Pons (tissue), 1 donor: ENCODE results near the gene C5AR2.
"Not testable (repeated sequence)": the region's sequence is repeated elsewhere in the genome, so short reads cannot be mapped to it uniquely, and the experiment has no call there.

Experiments used
- DNase-seq: peaks from one replicate; pipeline ENCODE4 v3.0.0-alpha.2; 2016; ENCODE audit warnings: low spot score

Gene C5AR2

DNA sequence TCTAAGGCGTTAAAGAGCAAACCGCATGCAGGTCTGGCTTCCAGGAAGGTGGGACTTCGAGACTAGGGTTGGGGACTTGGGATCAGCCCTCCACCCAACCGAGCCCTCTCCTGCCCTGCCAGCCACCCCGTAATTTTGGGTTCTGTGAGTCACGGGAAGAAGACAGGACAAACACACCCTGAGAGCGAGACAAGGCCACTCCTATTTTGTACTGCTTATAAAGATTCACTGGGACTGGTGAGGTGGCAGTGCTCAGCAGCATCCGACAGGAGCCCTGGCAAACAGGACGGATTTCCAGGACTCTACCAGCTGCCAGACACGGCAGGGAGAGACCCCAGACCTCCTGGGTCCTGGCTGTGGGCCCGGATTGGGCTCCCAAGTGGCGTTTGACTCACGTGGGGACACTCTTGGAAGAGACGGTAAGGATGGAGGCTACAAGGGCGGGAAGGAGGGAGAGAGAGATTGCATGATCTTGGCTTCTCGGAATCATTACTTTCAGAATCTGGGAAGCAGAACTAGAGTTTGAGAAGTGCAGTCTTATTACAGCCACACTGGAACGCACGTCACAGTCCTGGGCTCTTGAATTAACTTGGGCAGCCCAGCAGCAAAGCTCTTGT lies at the start of gene C5AR2:
Gene C5AR2, plus strand, starts transcription at position 245 of the 617 bp plus-strand sequence. CDS start 8,625 bp downstream, outside the sequence.
- peak; percentile 48 for DNase-seq

GRCh38 chr19:47283405-47284059 lies 48.4 kb upstream of the C5AR2 start:
- DNase-seq: no peak

DNA sequence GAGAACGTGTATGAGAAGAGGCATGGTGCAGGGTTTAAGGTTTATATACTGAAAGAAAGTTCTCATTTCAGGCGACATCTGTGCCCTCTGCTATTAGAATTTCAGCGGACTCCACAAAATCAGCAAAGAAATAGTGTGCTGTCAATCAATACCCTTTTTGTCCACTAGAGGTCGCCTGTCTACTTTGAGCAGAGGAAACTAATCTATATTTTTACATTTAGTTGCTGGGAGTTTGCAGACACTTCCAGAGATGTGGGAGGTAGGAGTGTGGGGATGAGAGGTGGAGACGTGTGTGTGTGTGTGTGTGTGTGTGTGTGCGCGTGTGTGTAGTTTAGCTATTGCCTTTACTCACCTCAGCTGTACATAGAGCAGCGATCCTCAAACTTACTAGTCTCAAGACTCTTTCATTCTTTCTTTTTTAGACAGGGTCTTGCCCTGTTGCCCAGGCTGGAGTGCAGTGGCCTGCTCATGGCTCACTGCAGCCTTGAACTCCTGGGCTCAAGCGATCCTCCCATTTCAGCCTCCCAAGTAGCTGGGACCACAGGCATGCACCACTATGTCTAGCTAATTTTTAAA lies 47.6 kb upstream of the C5AR2 start:
- peak; percentile 52 for DNase-seq

DNA sequence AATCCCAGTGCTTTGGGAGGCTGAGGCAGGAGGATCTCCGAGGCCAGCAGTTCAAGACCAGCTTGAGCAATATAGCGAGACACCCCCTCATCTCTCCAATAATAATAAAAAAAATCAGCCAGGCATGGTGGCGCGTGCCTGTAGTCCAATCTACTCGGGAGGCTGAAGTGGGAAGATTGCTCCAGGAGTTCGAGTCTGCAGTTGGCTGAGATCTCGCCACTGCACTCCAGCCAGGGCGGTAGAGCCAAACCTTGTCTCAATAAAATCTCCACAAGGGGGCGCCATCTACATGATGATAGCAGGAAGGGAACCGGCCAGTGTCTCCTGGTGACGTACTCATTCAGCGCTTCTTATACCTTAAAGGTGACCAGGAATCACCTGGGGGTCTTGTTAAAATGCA lies 35.9 kb upstream of the C5AR2 start:
- peak; percentile 82 for DNase-seq

- DNase-seq: not testable (repeated sequence)
These were observed 31.1 kb upstream of the C5AR2 start for GRCh38 chr19:47300867-47301266.

GRCh38 chr19:47302249-47302648 lies 29.7 kb upstream of the C5AR2 start:
- no peak for DNase-seq

- no peak for DNase-seq
These were observed 28.0 kb upstream of the C5AR2 start for GRCh38 chr19:47303966-47304365.

GRCh38 chr19:47305309-47305751 lies 26.6 kb upstream of the C5AR2 start:
- DNase-seq: peak; percentile 15

GRCh38 chr19:47306303-47306702 lies 25.7 kb upstream of the C5AR2 start:
- DNase-seq: no peak

DNA sequence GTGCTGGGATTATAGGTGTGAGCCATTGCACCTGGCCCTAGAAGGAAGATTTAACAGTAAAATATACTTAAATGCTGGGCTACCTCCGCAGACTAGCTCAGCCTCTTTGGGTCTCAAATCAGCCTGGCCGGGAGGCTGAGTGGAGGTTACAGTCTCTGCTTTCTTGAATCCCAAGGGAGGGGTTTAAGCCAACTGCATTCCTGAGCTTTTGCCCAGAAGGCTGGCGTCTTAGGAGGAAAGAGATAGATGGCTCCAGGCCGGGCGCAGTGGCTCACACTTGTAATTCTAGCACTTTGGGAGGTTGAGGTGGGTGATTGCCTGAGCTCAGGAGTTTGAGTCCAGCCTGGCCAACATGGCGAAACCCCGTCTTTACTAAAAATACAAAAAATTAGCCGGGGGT lies 22.9 kb upstream of the C5AR2 start:
- DNase-seq: no peak

DNA sequence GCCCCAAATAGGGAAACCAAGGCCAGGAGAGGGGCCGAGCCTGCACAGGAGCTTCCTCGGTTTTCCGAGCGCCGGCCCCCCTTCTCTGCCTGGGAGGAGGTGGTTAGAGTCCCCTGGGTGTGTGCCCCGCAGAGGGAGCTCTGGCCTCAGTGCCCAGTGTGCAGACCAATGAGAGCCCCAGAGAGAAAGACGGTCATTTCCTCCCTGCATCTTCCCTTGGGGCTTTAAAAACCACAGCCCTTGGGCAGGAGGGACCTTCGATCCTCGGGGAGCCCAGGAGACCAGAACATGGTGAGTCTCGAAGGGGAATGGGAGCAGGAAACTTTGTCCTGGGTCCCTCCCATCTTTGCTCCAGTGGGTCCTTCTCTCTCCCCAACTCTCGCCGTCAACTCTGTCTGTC lies 22.4 kb upstream of the C5AR2 start, which contains the start of gene C5AR1:
Gene C5AR1, plus strand, starts transcription at position 254 of the 400 bp plus-strand sequence. Its CDS starts 35 bp downstream, at position 289.
- DNase-seq: peak; percentile 43

GRCh38 chr19:47310323-47310722 lies 21.7 kb upstream of the C5AR2 start:
- no peak for DNase-seq

- peak; percentile 22 for DNase-seq
These were observed 21.2 kb upstream of the C5AR2 start for GRCh38 chr19:47310819-47311218.

DNA sequence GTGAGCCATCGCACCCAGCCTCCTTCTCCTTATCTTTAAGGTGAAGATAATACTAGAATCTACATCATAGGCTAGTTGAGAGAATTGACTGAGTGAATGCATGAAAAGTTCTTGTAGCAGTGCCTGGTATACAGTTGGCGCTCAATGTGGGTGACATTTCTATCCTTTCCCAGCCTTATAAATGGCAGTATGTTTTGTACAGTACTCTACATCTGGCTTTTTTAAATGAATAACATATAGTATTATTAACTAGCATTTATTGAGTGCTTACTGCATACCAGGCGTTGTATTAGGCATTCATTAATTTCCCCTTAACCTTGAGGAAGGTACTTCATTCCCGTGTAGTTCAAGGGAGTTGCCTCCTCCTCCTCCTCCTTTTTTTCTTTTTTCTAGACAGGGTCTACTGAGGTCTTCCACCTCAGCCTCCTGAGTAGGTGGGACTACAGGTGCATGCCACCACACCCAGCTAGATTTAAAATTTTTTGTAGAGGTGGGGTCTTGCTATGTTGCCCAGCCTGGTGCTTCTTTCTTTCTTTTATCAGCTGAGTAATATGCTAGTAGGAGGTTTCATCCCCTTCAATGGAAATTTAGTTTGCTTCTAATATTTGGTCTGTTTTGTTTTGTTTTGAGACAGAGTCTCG lies 19.5 kb upstream of the C5AR2 start:
- no peak for DNase-seq

GRCh38 chr19:47313754-47314295 lies 18.1 kb upstream of the C5AR2 start:
- no peak for DNase-seq

DNA sequence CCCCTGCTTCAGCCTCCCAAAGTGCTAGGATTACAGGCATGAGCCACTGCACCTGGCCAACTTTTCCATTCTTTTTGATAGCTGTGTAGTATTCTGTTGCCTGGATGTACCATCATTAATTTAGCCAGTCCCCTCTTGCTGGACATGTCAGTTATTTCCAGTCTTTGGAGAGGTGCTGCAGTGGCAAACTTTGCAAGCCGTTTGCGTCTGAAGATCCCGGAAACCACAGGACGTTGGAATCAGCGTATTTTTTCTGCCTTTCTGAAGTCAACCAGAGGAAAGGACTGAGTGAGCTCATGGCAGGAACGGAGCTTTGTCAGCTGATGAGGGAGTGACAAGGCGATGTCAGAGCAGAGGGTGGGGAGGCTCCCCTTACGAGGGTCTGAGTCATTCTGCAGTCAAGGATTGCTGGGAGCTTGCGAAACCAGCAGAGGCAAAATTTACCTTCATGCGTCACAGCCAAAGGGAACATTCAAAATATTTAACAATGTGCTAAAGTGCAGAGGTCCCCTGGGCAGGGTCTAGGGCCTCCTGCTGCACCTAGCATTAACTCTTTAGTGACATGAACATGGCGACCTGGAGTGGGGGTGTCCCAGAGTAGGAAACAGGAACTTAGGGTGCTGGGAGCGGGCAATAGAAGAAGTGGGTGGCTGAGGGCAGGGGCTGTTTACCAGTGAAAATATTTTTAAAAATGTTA lies 16.7 kb upstream of the C5AR2 start:
- DNase-seq: peak; percentile 82

DNA sequence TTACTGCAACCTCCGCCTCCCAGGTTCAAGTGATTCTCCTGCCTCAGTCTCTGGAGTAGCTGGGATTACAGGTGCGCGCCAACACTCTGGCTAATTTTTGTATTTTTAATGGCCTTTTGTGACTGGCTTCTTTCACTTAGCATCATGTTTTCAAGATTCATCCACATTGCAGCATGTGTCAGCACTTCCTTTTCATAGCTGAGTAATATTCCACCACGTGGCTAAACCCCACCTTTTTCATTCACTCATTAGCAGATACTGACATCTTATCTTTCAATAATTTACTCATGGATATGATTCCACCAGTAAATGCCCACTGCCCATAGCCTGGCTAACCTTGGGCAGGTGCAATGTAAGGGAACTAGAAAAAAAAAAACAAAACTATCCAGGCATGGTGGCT lies 15.5 kb upstream of the C5AR2 start:
- DNase-seq: no peak

GRCh38 chr19:47319923-47320871 lies 11.8 kb upstream of the C5AR2 start:
- no peak for DNase-seq

DNA sequence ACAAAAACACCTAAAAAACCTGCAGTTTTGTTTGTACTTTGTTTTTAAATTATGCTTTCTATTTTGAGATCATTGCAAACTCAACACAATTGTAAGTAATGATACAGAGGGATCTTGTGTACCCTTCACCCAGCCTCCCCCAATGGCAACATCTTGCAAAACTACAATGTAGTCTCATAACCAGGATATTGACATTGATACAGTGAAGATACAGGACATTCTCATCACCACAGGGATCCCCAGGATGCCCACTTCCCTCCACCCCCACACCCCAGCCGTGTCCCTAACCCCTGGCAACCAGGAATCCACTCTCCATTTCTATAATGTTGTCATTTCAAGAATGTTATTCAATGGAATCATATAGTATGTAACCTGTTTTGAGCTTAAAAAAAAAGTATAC lies 10.3 kb upstream of the C5AR2 start:
- DNase-seq: no peak

- peak; percentile 51 for DNase-seq
These were observed 9.9 kb upstream of the C5AR2 start for GRCh38 chr19:47322058-47322457.

DNA sequence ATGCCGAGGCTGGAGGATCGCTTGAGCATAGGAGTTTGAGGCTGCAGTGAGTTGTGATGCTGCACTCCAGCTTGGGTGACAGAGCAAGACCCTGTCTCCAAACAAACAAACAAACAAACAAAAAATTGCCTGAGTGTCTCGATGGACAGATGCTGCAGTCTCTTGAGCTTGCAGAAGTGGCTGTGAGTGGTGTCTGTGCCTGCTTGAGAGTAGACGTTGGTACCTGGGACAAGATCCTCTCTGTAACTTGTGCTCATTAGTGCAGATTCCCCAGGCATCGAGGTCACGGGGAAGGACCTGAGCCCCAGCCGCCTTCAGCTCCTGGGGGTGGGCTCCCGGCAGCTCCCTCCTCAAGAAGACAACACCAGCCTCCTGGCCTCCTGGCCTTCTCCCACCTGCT lies 8.6 kb upstream of the C5AR2 start:
- DNase-seq: no peak
